HG03521 (cell line): ENCODE results near the gene UPK3A.

Source experiments
- ATAC-seq: cut with Tn5 transposase; IDR thresholded peaks from one replicate; pipeline ENCODE4 v1.9.1; 2021; ENCODE audit warnings: mild to moderate bottlenecking, moderate library complexity; ENCODE audit not compliant: unreplicated experiment

UPK3A gene

DNA sequence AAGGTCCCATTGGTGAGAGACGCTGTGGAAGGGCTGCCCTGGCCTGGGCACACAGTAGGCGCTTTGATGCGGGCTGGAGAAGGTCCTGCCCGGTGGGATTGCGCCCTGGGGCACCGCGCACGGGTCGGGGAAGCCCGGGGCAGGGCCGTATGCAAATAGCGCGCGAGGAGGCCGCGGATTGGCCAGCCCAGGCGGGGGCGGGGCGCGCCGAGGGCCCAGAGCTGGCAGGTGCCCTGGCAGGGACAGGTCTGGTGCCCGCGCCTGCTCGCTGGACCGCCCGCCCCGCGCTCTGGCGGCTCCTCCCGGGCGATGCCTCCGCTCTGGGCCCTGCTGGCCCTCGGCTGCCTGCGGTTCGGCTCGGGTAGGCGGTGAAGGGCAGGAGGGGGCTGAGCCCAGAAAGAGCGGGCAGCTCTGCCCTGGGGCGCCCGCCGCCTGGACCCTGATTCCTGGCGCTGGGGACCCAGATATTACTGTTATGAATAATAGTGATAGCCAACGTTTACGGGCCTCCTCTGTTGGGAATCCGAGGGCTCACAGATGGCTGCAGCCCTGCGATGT is at the start of gene UPK3A:
Gene UPK3A (plus strand): TSS at position 245 of the 558 bp plus-strand sequence. CDS start 65 bp downstream, at position 310.
- no peak for ATAC-seq

DNA sequence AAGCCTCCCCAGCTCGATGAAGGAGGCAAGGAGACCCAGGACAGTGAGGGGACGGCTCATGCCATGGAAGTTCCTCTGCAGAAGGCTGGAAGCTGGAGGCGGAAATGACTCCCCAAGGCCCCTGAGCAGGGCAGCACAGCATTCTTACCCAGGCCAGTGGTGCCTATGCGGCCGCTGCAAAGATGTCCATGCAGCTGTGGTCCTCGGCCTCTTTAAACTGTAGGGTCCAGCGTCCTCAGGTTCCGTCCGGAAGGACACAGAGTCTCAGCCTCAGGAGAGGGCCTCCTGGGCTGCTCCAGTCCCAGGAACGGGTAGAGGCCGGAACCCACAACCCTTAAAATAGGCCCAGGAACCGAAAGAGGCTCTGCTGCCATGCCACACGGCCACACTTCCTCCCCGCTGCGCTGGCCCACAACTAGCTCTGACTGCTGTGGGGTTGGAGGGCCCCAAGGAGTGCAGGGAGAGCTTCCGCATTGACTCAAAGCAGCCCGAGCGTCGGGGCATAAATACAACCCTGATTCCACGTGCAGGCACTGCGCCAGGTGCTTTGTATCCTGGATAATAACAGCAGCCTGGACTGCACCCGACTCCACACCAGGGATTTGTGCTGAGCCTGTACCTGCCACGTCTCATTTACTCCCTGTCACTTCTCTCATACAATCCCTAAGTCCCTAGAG is 49.5 kb upstream of the UPK3A start:
- peak; percentile 70 for ATAC-seq

DNA sequence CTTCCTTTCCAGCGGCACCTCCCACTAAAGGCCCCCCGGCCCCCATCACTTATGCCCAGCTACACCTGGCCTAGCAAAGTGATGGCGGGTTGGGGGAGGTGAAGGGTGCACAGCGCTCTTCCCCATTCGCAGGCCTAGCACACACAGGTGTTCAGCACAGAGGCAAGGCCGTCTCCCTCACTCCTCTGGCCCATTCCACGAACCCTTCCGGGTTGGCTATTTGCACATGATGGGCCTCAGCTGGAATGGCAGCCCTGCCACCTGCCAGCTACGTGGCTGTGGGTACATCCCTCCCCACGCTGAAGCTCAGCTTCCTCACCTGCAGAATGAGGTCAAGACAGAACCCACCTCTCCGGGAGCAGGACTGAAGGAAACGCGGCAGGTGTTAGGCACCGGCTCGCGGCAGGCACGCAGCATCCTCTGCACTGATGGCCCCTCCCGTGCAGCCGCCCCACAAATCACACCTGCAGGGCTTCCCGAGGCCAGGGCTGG is 48.9 kb upstream of the UPK3A start:
- ATAC-seq: no peak

DNA sequence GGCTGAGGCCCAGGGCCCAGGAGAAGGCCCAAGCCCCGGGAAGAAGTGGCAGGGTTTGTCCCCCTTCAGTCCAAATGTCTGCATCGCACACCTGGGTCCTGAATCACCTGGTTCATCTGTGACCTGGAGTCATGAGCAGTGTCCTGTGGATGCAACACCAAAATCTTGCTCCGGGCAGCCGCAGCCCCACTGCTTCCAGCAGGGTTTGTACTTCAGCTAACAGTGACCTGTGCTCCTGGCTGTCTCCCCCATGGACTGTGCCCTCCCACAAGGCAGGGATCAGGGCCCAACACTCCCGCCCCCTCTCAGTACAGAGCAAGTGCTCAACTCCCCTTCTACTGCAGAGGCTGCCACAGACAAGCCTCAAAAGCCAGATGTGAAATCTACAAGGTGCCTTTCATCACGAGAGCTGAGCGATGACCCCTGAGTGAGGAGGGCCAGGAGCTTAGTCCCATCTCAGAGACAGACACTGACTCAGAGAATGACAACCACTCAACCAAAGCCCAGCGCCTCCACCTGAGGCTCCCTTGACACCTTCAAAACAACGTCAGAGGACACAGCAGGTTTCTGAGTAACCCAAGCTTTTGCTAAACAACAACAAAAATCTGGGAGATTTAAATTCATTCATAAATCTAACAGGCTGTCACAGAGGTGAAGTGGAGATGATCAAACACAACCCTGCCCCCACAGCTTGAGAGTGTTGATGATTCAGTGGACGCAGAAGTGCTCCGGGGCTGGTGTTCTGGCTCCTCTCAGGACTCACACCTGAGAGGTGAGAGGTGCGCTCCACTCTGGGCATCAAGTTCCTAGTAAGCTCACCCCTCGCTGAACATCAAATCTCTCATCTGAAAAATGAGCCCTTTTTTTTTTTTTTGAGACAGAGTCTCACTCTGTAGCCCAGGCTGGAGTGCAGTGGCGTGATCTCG is 47.4 kb upstream of the UPK3A start:
- no peak for ATAC-seq

DNA sequence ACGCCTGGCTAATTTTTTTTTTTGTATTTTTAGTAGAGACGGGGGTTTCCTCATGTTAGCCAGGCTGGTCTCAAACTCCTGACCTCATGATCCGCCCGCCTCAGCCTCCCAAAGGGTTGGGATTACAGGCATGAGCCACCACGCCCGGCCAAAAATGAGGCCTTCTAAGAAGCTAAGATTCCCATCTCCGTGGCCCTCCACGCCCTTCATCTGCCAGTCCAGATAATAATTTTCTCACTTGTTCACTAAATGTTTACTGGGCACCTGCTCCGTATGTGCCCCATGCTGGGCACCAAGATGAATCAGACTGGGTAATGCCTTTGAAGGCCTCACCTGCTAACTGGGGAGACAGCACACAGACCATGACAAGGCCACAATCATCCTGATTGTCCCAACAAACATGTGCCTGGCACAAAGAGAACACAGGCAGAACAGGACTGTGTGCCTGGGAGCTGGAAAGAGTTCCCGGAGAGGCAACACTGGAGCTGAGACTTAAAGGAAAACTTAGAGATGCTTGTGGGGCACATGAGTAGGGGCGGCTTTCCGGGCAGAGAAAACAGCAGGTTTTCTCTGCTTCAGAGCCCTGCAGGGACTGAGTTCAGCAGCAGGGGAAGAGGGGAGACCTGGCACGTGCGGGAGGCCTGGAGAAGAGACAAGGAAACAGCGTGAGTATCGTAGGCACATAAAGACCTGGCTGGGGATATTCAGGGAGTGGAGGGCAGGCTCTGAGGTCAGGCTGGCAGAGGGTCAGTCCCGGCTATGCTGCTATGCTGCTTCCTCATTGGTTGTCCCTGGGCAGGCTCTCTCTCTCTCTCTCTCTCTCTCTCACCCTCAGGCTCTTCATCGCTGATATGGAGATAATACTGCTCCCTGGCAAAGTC is 46.4 kb upstream of the UPK3A start:
- ATAC-seq: no peak

DNA sequence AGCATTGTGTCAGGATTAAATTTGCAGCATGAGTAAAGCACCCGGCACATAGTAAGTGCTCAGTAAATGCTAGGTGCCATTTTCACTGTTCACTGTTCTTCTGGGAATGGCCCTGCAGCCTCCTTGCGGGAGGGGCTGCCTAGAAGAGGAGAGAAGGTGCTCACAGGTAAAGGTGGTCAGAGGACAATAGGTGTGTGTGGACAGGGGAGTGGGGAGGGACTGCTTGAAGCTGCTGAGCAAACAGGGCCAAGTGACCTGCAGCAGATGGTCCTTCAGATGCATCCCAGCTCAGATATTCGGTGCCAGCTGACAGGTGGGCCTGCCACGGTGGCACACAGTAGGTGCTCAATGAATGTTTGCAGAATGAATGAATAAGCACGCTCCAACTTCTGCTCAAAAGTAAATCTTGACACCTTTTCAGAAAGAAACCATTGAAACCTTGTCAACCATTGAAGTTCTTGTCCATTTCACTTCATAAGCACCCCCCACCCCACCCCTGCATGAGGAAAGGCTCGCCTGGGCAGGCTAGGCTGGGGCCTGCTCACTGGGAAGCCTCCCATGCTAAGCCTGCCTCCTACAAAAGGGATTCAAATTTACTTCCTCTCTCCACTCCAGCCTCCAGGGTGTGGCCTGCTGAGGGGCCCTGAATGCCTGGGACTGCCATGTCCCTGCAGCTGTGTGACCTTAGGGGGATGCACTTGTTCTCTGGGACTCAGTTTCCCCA is 45.6 kb upstream of the UPK3A start:
- no peak for ATAC-seq

DNA sequence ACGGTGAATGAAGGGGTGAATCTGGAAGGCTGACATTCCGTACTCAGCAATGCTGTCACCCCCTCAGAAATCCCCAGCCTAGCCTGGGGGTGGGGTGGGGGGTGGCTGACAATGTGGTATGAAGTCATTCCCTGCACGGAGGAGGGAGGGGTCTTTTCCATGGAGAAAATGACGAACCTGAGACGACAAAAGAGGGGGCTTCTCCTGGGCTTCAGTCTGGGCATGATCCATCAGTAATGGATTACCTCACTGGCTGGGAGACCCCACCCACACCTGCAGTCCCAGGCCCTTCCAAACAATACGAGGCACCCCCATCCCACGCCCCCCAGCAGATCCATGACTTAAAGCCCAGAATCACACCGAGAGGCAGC is 45.1 kb upstream of the UPK3A start:
- no peak for ATAC-seq

DNA sequence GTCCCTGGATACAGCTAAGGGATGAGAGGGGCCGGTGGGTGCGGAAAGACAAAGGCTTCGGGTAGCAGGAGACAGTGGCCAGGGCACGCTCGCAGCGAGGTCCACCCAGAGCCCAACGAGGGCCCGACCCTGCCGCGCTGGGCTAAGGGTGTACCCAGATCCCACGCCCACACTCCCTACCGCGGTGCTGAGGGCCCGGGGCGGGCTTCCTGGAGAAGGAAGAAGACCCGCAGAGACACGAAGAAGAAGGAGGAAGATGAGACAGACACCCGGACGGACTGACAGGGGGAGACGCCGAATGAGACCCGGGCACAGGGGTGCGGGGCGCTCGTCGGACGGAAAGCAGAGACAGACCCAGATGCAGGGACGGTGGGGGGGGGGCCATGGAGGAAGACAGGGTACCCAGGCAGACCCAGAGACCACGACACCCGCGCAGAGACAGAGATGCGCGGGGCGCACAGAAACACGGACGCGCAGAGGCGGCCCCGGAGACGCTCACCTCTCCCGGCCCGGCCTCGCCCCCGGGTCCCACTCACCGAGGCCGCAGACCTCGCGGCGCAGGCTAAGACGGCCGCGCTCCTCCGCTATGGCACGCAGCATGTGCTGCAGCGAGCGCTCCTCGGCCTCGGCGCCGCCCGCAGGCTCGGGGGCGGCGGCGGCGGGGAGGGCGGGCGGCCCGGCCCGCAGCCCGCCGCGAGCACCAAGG is 44.5 kb upstream of the UPK3A start:
- ATAC-seq: peak; percentile 23

DNA sequence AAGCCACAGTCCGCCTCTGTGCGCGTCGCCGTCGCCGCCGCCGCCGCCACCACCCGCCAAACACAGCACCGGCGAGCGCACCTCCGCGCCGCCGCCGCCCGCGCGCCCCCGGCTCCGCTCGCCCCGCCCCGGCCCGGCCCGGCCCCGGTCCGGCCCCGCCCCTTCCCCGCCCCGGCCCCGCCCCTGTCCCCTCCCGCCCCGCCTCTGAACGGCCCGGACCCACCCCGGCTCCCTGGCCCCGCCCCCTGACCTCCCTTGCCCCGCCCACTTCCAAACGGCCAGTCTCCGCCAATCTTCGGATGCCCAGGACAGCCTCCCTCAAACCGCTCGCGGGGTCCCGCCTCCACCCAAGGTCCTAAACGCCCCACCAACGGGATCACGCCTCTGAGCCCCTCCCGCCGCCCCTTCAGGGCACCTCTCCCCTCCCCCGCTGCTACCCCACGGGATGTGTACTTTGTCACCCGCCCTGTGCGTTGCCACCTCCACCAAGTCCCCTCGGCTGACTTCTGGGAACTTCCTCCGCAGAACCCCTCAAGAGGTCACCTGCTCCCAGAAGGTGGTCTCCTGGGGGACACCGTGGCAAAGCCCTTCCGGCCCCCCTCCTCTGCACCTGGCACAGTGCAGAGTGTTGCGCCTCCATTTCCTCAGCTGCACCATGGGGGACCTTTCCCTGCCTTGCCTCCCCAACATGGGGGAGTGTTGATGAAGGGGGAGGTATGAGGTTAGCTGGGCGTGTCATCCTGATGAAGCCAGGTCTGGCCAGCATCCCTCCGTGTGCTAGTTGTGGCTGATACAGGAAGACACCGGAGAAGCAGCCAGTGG is 43.7 kb upstream of the UPK3A start, which contains the start of gene KIAA0930:
Gene KIAA0930 (minus strand): TSS at position 85 of the 822 bp plus-strand sequence. CDS start 191 bp downstream, outside the sequence.
- peak; percentile 55 for ATAC-seq

DNA sequence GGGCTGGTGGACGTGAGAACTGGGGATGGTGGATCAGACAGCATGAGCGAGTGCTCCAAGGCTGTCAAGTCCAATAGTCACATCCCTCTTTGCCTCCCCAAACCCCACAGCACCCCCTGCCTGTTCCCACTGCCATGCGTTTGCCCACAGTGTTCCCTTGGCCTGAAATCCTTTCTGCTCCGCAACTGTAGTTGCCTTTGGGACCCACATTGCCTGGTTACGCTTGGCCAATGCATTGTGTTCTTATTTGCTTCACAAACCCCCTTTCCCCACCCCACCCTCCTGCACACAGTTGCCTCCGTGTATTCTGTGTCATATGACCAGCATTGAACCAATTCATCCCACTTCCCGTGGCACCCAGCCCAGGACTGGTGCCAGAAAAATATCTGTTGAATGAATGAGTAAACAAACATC is 42.0 kb upstream of the UPK3A start:
- no peak for ATAC-seq

DNA sequence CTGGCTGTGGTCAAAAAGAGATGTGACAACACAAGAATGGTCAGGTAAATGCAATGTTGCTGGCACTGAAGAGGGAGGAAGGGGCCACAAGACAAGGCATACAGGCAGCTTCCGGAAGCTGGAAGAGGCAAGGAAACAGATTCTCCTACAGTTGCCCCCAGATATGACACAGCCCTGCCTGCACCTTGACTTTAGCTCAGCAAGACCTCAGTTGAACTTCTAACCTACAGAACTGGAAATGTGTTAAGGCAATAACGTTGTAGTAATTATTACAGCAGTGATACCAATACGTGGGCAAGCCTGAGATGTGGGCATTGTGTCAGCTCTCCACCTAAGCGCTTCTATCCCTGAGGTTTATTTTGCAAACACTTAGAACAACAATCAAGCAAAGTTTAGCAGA is 39.8 kb upstream of the UPK3A start:
- ATAC-seq: no peak

DNA sequence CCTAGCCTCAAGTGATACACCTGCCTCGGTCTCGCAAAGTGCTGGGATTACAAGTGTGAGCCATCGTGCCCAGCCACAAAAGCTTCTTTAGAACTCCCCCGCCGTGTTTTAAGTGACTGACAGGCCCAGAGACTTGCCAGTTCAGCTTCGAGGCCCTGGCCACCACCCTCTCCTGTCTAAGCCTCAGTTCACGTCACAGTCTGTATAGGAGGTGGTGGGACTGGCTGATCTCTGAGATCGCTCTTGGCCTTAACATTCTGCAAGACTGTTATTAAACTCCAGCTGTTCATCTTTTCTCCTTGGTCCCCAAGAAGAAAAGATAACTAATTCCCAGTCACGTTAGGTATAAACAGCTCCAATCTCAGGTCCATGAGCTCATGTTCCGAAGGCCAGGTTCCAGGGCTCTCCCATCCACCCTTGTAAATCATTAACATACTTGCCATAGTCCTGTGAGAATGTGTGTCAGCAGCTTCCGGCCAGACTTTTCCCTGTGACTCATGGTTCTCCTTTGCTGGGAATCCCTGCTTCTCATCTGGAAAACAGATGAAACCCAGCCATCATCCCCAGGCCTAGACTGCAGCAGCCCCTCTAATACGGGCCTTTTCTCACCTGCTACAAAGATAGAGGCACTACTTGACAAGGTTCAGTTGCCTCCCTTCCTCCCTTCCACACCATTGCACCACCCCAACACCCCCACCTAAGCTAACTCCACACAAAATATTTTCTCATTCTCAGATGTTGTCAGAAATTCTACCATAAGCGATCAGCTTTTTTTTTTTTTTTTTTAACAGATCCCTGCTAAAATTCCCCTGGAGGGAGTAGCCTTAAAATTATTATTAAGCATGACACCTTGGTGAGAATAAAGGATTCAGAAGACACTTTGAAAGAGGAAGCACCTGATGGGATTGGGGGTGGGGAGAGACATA is 38.4 kb upstream of the UPK3A start:
- no peak for ATAC-seq

DNA sequence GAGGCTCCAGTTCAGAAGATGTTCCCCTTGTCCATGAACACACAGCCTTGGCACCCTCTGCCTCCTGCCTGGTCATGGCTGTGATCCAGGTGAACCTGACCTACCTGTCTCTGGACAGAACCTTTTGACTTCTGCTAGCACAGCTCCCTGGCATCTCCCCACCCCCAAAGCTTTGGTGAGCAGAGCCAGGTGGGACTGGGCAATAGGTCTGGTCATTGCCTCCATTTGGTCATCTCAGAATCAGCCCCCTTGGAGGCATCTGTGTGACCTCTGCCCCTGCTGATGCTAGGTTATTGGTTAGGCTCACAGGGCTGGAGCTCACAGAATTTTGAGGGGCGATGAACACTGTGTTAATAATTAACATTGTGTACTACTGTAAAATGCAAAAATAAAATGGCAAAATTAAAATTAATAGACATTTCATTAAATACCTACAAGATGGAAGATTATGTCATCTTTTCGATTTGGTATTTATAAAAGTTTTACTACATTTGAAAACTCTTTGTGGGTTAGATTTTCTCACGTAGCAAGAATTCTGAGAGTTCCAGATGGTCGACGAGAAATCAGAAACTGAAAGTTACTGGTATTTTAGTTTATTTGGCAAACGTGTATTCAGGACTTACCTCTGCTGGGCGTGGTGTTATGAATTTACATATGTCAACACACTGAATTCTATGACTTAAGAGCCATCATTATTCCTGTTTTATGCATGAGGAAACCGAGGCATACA is 35.8 kb upstream of the UPK3A start:
- no peak for ATAC-seq

DNA sequence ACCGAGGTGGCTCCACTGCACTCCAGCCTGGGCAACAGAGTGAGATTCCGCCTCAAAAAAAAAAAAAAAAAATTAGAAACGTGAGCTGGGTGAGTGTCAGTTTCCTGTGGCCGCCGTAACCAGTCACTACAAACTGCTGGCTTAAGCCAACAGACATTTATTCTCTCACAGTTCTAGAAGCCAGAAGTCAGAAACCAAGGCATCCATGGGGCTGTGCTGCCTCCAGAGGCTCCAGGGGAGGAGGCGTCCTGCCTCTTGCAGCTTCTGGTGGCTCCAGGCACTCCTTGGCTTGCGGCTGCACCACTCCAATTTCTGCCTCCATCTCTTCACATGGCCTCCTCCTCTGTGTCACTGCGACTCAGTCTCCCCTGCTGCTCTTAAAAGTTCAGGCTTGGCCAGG is 32.9 kb upstream of the UPK3A start:
- no peak for ATAC-seq

DNA sequence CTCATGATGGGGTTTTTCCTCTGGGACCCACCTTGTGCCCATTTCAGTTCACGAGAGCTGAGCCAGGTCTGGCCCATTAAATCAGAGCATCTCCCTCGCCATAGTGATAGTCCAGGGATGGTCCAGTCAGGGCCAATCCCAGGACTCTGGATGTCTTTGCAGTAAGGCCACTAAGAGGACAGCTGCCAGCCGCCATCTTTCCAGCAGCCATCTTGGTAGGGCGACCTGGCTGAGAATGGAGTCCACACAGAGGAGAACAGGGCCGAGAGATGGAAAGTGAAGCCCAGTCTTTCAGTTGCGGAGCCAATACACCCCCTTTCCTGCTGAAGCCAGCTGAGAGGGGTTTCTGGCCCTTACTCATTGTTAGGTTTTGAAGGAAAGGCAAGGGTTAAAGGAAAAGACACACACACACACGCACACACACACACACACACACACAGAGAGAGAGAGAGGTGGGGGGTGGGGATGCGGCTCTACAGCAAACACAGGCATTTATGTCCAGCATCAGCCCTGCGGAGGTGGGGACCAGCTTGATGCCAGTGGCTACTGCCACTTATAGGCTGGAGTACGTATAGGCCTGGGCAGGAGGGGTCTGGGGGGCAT is 31.6 kb upstream of the UPK3A start:
- no peak for ATAC-seq

DNA sequence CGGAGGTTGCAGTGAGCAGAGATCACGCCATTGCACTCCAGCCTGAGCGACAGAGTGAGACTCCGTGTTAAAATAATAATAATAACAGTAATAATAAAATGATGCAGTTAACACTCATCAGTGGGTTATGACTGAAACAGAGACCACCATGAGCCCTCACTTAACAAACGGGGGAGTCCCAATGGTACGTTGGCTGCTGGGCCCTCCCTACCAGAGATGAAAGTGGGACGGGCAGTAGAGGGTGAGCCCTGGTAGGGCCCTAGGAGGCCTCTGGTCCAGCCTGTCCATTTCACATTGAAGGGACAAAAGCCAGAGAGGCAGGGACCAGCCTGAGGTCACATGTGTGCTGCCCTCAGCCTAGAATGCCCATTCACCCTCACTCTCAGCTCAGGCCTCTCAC is 30.4 kb upstream of the UPK3A start:
- no peak for ATAC-seq
